Nephron (organoid): Measurements from ENCODE around the gene PPP3CA.

Experiments
- H3K27ac Mint-ChIP-seq, 3 experiments: 2 replicates each; pipeline ENCODE4 v1.8.0; 2020; ENCODE audit warnings: mixed read lengths in 3 of 3, mild to moderate bottlenecking in 2 of 3, moderate library complexity in 1 of 3
- H3K27me3 Mint-ChIP-seq: 2 replicates; pipeline ENCODE4 v1.8.0; 2021; ENCODE audit warnings: low read depth, mild to moderate bottlenecking, moderate library complexity, mixed read lengths
- H3K36me3 Mint-ChIP-seq: 2 replicates; pipeline ENCODE4 v1.8.0; 2020; ENCODE audit warnings: low read depth, mixed read lengths
- H3K4me1 Mint-ChIP-seq: 2 replicates; pipeline ENCODE4 v1.8.0; 2020; ENCODE audit warnings: mixed read lengths
- H3K4me3 Mint-ChIP-seq, 3 experiments: 2 replicates each; pipeline ENCODE4 v1.8.0; 2020; ENCODE audit warnings: mild to moderate bottlenecking in 3 of 3, mixed read lengths in 3 of 3, moderate library complexity in 2 of 3
- H3K9me3 Mint-ChIP-seq: 2 replicates; pipeline ENCODE4 v1.8.0; 2020; ENCODE audit warnings: mixed read lengths
- CTCF ChIP-seq, 3 experiments: fragments of 200-600 bp; sonication (generic); IDR thresholded peaks; one replicate each; pipeline ENCODE4 v1.5.0; 2021; ENCODE audit warnings: antibody characterized with exemption in 3 of 3; ENCODE audit not compliant: unreplicated experiment in 3 of 3

The PPP3CA gene

DNA sequence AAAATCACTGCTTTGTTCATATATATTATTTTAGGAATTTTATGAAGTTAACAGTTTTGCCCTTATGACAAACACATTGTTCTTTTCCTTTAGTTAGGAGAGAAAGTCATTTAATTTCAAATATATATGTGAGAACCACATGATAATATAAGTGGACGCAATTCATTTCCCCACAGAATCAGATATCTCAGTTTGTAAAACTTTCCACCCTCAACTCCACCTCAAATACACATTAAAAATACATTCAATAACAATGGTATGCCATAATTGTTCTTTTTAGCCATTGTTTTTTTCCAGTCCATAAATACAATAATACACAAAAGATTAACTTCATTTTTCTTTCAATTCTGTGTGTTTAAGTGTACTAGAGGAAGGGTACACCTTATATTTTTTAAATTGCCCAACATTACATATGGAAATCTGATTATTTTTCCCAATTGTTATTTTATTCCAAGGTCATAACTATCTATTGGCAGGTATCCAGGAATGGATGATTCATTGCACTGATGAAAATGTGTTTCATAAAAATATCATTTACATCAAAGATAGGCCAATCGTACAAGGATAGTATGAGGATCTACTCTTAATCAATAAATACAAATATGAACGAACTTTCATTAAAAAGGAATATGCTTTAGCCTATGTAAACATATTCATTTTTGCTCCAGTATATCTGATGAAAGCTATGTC, 125.0 kb downstream of the PPP3CA start:
- Mint-ChIP-seq H3K27ac (no peak overlapping the region), H3K27me3 (no peaks in the 10 kb centered on the region), H3K9me3 (no peaks in the 10 kb centered on the region), H3K36me3 (no peaks in the 10 kb centered on the region), H3K4me3 (no peak overlapping the region), H3K4me1 (peaks cover 21% of the 10 kb centered on the region)
- TF ChIP-seq CTCF (IDR thresholded peaks at IDR 0.05; ENCODE audit: unreplicated experiment in 3 of 3): no peak

DNA sequence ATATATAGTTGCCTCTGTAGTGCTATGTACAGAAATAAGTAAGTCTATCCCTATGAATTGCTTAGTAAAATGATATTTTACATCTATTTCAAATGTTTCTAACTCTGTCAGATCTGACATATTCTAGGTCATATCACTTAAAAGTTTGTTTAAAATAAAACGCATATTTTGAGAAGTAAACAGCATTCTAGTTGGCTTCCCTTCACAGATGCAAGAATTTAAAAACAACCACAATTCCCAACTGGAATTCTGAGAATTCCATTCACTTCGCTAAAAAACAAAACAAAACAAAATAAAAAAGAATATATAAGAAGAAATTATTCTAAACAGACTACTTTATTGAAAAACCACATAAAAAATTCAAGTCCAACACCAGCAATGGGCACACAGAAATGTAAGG, 126.0 kb downstream of the PPP3CA start:
- H3K9me3 Mint-ChIP-seq: no peaks in the 10 kb centered on the region
- H3K27ac Mint-ChIP-seq: no peak overlapping the region
- no peaks in the 10 kb centered on the region for H3K27me3 Mint-ChIP-seq
- peaks cover 21% of the 10 kb centered on the region for H3K4me1 Mint-ChIP-seq
- no peaks in the 10 kb centered on the region for H3K36me3 Mint-ChIP-seq
- no peak overlapping the region for H3K4me3 Mint-ChIP-seq
- TF ChIP-seq CTCF (IDR thresholded peaks at IDR 0.05; ENCODE audit: unreplicated experiment in 3 of 3): no peak

DNA sequence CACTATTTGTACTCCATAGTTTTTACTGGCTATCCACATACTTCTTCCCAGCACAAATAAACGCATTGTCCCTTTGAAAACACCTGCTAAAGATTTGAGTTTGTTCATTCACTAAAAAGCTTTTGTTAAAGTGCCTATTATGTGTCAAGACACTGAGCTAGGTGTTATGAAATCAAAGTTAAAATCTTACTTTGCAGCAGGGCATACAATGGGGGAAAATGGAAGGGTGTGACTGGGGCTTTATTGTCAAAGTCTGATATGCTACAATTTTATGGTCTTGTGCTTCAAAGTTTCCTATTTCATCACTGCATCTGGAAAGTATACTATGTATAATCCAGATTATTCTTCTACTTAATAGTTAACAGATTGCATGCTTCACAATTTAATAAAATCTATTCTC, 128.4 kb downstream of the PPP3CA start:
- no peaks in the 10 kb centered on the region for H3K36me3 Mint-ChIP-seq
- H3K27me3 Mint-ChIP-seq: no peaks in the 10 kb centered on the region

DNA sequence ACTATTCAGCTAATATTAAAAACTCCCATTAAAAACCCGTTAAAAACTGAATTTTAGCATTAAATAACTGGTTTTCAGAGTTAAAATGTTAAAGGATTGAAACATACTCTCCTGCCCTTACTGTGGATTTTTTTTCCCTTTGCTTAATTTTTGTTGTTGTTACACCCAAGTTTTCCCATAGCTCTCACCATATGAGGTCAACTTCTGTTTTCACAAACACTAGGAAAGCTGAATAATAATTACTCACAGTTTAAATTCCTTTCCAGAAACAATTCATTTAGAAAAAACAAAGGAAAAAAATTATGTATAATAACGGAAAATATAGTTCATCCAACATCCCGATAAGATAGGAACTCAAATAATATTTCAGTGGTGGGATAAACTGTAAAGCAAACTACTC, 129.0 kb downstream of the PPP3CA start:
- Mint-ChIP-seq H3K4me1 (peaks cover 6% of the 10 kb centered on the region), H3K27ac (no peak overlapping the region)

More for the DNA sequence above, 128.4 kb downstream of the PPP3CA start:
- H3K9me3 Mint-ChIP-seq: no peaks in the 10 kb centered on the region
- H3K4me1 Mint-ChIP-seq: peaks cover 10% of the 10 kb centered on the region
- TF ChIP-seq CTCF (IDR thresholded peaks at IDR 0.05; ENCODE audit: unreplicated experiment in 3 of 3): no peak
- H3K4me3 Mint-ChIP-seq: no peak overlapping the region
- H3K27ac Mint-ChIP-seq: no peak overlapping the region

GRCh38 chr4:101217353-101218031, 129.8 kb downstream of the PPP3CA start:
- Mint-ChIP-seq H3K4me1 (no peaks in the 10 kb centered on the region), H3K27me3 (no peaks in the 10 kb centered on the region), H3K27ac (no peak overlapping the region), H3K36me3 (no peaks in the 10 kb centered on the region), H3K9me3 (no peaks in the 10 kb centered on the region), H3K4me3 (no peak overlapping the region)
- TF ChIP-seq CTCF (IDR thresholded peaks at IDR 0.05; ENCODE audit: unreplicated experiment in 3 of 3): no peak

More for the DNA sequence above, 129.0 kb downstream of the PPP3CA start:
- Mint-ChIP-seq H3K4me3 (no peak overlapping the region), H3K27me3 (no peaks in the 10 kb centered on the region), H3K36me3 (no peaks in the 10 kb centered on the region), H3K9me3 (no peaks in the 10 kb centered on the region)
- no peak for TF ChIP-seq CTCF (IDR thresholded peaks at IDR 0.05; ENCODE audit: unreplicated experiment in 3 of 3)

GRCh38 chr4:101211146-101211553, 136.2 kb downstream of the PPP3CA start:
- Mint-ChIP-seq H3K9me3 (no peaks in the 10 kb centered on the region), H3K4me3 (no peak overlapping the region), H3K27ac (no peak overlapping the region), H3K27me3 (no peaks in the 10 kb centered on the region), H3K36me3 (no peaks in the 10 kb centered on the region), H3K4me1 (no peaks in the 10 kb centered on the region)
- no peak for TF ChIP-seq CTCF (IDR thresholded peaks at IDR 0.05; ENCODE audit: unreplicated experiment in 3 of 3)
